Mesothelial cell of epicardium (in vitro differentiated cells): ENCODE measurements around the gene BTNL8. TPM values are rescaled to one million over a fixed set of nuclear protein-coding genes. Genes with fewer than 3 reads are reported as not detected.
A peak's percentile ranks its signal among the peaks of the same experiment; 100 is the strongest.

Experiments
- DNase-seq, 2 experiments: peaks; one replicate each; pipeline ENCODE4 v3.0.0; 2021; ENCODE audit warnings: low spot score in 2 of 2; ENCODE audit not compliant: unreplicated experiment in 2 of 2
- H3K27ac Mint-ChIP-seq: 2 replicates; pipeline ENCODE4 v1.8.0; 2021; ENCODE audit warnings: mixed read lengths
- H3K27me3 Mint-ChIP-seq: 2 replicates; pipeline ENCODE4 v1.8.0; 2021; ENCODE audit warnings: low read depth, mixed read lengths
- H3K36me3 Mint-ChIP-seq: 2 replicates; pipeline ENCODE4 v1.8.0; 2021; ENCODE audit warnings: mixed read lengths
- H3K4me1 Mint-ChIP-seq: 2 replicates; pipeline ENCODE4 v1.8.0; 2021; ENCODE audit warnings: mixed read lengths
- H3K4me3 Mint-ChIP-seq: 2 replicates; pipeline ENCODE4 v1.8.0; 2021; ENCODE audit warnings: mild to moderate bottlenecking, moderate library complexity, mixed read lengths
- H3K9me3 Mint-ChIP-seq: 2 replicates; pipeline ENCODE4 v1.8.0; 2021; ENCODE audit warnings: mixed read lengths
- total RNA-seq: library from RNA; stranded (reverse); gene quantifications from 3 replicates; pipeline ENCODE4 v1.2.1, GENCODE V29; 2021
- TF ChIP-seq, protein P1 (sequence below): fragments of 200-600 bp; sonication (generic); IDR thresholded peaks from one replicate; pipeline ENCODE4 v1.5.0; 2021; ENCODE audit warnings: antibody characterized with exemption; ENCODE audit not compliant: unreplicated experiment

The BTNL8 gene
- total RNA-seq, 1 donor from 2014 or later: not detected

DNA sequence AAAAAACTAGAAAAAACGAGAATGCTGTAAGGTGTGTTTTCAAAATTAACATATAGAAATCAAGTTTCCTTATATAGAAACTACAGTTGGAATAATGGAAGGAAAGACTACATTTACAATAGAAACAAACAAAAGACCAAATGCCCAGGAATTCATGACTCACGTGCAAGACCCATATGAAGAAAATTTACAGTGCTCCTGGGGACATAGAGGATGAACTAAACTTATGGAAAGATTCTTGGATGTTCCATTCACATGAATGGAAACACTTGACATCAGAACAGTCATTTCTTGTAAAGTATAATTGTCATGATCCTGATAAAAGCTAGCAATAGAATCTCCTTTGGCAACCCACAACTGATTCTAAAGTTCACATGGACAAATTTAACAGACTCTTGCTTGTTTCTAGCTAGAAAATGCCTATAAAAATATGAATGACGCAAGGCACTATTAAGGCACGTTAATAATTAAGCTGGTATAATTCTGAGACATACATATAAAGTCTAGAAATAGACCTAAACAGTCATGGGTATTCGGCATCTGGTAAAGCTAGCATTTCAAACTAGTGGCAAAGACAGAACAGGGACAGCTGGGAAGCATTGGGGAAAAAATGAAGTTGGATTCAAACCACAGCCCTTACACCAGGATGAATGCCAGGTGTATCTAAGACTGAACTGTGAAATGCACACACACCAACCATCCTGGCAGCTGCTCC is 32.8 kb upstream of the BTNL8 start:
- DNase-seq: no peak
- H3K4me1 Mint-ChIP-seq: no peaks in the 10 kb centered on the region
- no peak overlapping the region for H3K27ac Mint-ChIP-seq
- no peak overlapping the region for H3K4me3 Mint-ChIP-seq
- TF ChIP-seq, protein P1, sequence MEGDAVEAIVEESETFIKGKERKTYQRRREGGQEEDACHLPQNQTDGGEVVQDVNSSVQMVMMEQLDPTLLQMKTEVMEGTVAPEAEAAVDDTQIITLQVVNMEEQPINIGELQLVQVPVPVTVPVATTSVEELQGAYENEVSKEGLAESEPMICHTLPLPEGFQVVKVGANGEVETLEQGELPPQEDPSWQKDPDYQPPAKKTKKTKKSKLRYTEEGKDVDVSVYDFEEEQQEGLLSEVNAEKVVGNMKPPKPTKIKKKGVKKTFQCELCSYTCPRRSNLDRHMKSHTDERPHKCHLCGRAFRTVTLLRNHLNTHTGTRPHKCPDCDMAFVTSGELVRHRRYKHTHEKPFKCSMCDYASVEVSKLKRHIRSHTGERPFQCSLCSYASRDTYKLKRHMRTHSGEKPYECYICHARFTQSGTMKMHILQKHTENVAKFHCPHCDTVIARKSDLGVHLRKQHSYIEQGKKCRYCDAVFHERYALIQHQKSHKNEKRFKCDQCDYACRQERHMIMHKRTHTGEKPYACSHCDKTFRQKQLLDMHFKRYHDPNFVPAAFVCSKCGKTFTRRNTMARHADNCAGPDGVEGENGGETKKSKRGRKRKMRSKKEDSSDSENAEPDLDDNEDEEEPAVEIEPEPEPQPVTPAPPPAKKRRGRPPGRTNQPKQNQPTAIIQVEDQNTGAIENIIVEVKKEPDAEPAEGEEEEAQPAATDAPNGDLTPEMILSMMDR: no peak
- H3K9me3 Mint-ChIP-seq: no peaks in the 10 kb centered on the region
- no peaks in the 10 kb centered on the region for H3K36me3 Mint-ChIP-seq
- peaks cover 4% of the 10 kb centered on the region for H3K27me3 Mint-ChIP-seq

DNA sequence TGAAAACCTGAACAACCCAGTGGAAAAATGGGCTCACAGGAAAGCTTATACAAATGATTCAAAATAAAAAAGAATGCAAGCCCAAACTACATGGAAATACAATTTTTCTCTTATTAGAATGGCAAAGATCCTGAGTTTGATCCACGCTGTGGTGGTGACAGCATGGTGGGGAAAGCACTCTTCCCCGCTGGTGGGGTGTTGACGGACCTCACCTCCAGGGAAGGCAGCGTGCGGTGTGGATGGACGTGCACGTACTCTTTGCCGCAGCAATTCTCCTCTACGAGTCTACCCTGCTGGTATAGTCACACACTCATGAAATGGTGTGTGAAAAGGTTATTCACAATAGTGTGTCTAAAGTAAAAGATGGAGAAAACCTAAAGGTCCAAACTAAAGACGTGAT is 32.0 kb upstream of the BTNL8 start:
- Mint-ChIP-seq H3K9me3 (no peaks in the 10 kb centered on the region), H3K4me3 (no peak overlapping the region)

DNA sequence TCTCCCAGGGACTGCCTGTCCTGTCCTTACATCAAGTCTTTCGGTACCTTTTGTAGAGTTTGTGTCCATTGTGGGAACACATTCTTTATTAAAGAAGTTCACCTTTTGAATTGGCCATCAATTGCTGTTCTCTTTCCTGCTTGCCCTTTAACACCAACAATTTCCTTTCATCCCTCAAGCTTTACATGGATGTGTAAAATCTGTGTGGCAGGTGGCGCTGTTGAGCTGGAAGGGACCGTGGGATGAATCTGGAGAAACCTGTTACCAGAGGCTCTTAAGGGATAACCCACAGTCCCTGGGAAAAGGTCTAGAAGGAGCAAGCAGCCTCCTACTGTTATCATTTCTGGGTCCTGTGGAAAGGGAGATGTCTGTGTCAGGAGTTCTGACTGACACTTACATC is 30.0 kb upstream of the BTNL8 start:
- no peaks in the 10 kb centered on the region for H3K9me3 Mint-ChIP-seq
- TF ChIP-seq, protein P1: peak; percentile 68
- H3K27me3 Mint-ChIP-seq: peaks cover 4% of the 10 kb centered on the region
- no peak overlapping the region for H3K27ac Mint-ChIP-seq
- H3K4me1 Mint-ChIP-seq: no peaks in the 10 kb centered on the region
- H3K36me3 Mint-ChIP-seq: no peaks in the 10 kb centered on the region
- no peak overlapping the region for H3K4me3 Mint-ChIP-seq
- DNase-seq: peak; percentile 59 to 87

More for the DNA sequence above, 32.0 kb upstream of the BTNL8 start:
- Mint-ChIP-seq H3K27me3 (peaks cover 4% of the 10 kb centered on the region), H3K4me1 (no peaks in the 10 kb centered on the region), H3K27ac (no peak overlapping the region), H3K36me3 (no peaks in the 10 kb centered on the region)
- no peak for DNase-seq
- TF ChIP-seq, protein P1: no peak

DNA sequence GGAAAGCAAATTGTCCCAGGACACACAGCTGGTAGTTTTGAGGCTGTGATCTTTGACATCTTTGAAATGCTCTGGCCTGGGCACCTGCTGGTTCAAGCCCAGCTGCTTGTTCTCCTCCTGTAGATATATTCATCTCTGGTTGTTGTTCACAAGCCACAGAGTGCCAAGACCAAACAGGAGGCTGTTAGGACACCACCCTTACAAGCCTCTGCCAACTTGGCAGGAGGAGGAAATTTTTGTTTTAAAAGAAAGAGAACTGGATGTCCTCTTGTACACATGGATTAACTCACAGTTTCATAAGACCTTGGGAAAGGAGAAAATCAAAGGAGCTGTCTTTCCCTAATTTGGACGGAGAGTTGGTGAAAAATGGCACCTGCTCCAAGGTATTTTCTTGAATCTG is 29.4 kb upstream of the BTNL8 start:
- H3K4me1 Mint-ChIP-seq: no peaks in the 10 kb centered on the region
- H3K27me3 Mint-ChIP-seq: peaks cover 4% of the 10 kb centered on the region
- H3K9me3 Mint-ChIP-seq: no peaks in the 10 kb centered on the region
- no peak overlapping the region for H3K4me3 Mint-ChIP-seq
- TF ChIP-seq, protein P1: no peak
- H3K36me3 Mint-ChIP-seq: no peaks in the 10 kb centered on the region
- H3K27ac Mint-ChIP-seq: no peak overlapping the region
- DNase-seq: no peak

DNA sequence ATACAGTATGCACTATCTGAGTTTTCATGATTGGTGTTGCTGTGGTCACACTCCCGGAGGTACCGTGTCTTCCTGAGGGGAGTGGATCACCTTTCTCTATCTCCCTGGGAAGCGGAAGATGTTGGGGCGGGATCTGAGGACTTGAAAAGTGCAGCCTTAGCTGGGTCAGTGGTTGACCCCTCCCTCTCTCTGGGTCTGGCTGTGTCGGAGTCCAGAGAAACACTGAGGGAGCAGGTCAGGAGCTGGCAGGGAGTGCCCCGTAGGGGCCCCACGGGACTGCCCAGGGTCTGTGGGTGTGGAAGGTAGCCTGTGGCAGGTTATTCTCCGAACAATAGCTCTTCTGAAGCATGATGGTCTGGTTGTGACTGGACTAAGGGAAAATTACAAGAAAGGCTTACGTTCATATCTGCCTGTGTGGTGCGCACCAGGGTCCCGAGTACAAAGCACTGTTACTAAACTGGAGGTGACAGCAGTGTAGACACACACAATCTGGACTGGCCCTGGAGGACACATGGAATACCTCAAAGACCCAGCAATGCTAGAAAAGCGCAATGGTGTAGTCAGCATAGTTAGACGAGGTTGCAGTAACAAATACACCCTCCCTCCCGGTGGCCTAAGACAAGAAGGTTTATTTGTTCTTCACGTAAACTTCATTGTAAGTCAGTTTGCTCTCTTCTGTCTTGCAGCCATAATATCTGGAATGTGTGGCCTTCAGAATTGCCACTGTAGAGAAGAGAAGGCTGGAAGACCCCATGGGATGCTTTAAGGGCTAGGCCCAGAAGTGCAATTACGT is 28.5 kb upstream of the BTNL8 start:
- Mint-ChIP-seq H3K27ac (no peak overlapping the region), H3K36me3 (no peaks in the 10 kb centered on the region), H3K4me1 (no peaks in the 10 kb centered on the region), H3K27me3 (peaks cover 4% of the 10 kb centered on the region), H3K9me3 (no peaks in the 10 kb centered on the region), H3K4me3 (no peak overlapping the region)
- TF ChIP-seq, protein P1: no peak
- DNase-seq: no peak
